Measurements from ENCODE around the gene SSR4.

Gene SSR4

DNA sequence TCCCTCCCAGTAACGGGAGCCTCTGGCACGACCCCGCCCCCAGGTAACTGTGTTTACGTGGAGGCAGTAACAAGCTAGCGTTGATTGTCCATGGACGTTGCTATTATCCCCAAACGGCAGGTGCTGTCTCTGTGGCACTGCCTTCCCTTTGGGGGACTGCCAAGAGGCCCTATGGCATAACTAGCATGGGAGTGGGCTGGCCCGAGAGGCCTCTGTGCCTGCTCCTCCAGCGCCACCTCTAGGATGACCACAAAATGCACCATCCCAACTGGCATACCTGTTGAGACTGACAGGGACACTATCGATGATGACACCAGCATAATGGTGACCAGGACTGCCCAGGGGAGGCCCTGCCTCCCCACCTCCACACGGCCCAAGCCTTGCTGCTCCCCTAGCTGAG lies 12.2 kb upstream of the SSR4 start:
- peak; percentile 97 for DNase-seq

DNA sequence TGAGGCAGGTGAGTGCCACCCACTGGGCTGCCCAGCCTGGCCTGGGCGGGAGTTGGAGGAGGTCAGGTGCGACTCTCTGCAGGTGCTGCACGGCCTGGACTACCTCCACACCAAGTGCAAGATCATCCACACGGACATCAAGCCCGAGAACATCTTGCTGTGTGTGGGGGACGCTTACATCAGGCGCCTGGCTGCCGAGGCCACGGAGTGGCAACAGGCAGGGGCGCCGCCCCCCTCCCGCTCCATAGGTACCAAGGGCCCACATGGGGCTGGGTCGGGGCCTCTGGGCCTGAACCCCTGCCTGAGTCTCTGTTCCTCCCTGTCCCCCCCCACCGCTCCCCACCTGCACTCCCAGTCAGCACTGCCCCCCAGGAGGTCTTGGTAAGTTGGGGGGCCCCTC lies 11.6 kb upstream of the SSR4 start:
- DNase-seq, result no peak

DNA sequence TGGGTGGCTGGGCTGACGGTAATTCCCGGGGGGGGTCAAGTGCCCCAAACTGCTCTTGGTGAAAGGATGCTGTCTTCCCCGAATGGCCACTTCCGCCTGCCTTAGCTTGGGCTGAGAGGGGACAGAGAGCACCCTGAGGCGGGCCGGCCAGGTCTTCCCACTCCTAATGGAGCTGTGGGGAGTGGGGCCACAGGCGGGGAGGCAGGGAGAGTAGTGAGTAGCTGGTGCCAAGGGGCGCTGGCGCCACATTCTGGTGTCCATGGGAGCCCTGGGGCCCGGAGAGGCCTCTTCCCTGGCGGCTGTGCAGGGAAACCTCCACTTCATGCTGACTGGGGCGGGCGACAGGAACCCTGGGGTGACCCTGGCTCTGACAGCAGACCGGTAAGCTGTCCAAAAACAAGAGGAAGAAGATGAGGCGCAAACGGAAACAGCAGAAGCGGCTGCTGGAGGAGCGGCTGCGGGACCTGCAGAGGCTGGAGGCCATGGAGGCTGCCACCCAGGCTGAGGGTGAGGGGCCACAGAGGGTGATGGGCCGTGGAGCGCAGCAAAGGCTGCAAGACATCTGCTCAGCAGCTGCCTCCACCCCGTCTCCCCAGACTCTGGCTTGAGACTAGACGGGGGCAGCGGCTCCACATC lies 11.0 kb upstream of the SSR4 start:
- DNase-seq, result no peak

DNA sequence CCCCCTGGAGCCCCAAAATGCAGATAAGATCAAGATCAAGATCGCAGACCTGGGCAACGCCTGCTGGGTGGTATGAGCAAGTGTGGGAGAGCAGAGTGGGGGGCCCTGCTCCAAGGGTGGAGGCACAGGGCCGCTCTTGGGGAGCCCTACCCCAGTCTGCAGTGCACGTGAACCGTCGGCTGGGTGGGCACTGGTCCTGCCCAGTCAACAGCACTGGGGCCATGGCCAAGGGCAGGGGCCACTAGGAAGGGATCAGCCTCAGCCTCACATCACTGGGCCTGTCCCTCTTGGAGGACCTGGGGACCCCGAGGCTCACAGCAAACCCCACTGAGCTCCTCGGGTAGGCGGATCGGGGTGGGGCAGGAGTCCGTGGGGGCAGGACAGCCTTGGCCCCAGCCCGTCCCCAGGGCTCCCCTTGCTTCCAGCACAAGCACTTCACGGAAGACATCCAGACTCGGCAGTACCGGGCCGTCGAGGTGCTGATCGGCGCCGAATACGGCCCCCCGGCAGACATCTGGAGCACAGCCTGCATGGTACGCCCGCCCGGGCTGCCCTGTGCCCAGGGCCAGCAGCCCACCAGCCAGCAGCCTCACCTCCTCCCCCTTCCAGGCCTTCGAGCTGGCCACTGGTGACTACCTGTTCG lies 10.0 kb upstream of the SSR4 start:
- DNase-seq, result no peak

DNA sequence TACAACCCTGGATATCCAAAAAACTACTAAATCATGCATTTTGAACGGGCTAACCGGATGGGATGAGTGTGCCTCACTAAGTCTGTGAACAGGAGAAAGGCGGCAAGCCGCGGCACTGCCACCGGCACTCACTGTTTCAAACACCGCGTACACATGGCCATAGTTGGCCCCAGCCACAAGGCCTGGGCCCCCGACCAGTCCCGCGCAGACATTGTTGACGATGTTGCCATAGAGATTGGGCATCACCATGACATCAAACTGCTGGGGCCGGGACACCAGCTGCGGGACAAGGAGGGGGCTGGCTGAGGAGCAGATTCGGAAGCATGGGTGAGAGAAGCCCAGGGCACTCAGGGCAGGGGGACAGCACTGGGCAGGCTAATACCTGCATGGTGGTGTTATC lies 7.8 kb upstream of the SSR4 start:
- no peak for DNase-seq

DNA sequence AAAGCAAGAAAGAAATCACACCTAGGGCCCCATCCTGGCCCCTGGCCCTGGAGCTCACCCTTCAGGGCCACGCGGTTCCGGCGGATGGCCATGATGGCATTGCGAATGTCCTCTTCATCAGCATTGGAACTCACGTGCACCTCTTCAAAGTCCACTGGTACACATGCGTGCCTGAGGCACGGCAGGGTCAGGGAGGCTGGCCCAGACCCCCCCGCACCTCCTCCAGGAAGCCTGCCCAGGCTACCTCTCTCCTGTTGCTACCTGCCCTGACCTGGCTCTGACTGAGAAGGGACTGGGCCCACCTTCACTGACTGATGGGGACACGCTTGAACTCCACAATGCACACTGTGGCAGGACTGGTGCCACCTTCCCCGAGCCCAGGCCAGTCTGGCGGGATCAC lies 4.8 kb upstream of the SSR4 start:
- no peak for DNase-seq

DNA sequence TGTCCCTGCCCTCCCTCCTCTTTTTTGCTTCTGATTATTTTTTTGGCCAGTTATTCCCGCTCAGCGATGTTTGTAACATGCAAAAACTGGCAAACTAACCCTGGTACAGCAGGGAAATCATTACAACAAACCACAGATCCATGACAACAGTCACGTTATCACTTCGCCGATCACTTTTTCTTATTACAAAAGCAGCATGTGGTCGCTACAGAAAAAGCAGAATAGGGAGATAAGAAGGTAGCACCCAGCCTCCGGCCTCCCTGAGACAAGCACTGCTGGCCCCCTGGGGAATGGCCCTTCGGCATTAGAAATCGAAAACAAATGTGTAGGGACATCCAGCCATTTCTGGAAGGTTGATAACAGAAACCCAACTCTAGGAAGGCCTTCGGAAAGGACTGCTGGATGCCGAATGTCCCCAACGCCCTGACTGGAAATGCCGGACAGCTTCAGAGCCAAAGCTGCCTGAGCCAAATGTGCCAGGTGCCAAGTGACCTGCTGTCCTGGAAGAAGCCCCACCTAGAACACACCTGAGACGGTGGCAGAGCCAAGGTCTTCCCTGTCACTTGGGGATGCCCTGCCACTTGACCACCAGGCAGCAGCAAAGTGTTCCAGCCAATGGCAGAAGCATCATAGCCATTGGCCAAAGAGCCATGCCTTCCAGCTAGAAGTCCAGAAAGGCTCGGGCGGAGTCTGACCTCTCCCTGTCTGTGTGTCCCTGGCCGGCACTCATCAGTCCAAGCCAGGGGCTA lies 3.2 kb upstream of the SSR4 start:
- DNase-seq, result no peak

DNA sequence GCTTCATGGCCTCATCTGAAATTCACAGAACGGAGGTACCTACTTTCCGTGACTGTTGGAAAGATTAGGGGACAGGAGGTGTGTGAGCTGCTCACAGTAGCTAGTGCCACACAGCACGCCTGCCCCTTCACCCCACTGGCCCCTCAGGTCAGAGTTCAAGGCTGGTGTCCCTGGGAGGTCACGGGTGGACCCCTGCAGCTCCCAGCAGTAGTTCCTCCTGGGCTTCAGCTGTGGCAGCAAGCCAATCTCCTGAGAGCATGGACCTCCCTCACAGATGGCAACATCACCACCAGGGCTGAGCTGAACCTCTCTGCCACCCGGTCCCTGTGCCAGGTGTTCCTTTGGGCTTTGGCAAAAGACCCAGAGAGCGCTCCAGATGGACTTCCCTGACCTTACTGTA lies 2.1 kb upstream of the SSR4 start:
- no peak for DNase-seq

DNA sequence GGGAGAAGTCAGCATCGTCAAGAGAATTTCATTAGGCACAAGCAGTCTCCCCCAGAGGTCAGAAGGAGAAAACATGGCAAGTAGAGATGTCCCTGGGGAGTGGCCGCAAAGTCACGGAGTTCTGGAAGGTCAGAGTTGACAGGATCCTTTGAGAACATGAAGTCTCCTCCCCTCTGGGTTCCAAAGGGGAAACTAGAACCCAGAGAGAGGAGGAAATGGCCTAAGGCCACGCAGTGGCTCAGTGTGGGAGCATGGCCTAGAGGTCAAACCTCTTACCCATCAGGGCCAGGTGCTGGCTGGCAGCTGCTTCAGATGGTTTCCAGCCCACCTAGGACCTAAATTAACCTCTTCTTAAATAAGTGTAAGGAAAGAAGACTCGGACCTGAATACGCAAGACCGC lies 1.2 kb upstream of the SSR4 start:
- no peak for DNase-seq

DNA sequence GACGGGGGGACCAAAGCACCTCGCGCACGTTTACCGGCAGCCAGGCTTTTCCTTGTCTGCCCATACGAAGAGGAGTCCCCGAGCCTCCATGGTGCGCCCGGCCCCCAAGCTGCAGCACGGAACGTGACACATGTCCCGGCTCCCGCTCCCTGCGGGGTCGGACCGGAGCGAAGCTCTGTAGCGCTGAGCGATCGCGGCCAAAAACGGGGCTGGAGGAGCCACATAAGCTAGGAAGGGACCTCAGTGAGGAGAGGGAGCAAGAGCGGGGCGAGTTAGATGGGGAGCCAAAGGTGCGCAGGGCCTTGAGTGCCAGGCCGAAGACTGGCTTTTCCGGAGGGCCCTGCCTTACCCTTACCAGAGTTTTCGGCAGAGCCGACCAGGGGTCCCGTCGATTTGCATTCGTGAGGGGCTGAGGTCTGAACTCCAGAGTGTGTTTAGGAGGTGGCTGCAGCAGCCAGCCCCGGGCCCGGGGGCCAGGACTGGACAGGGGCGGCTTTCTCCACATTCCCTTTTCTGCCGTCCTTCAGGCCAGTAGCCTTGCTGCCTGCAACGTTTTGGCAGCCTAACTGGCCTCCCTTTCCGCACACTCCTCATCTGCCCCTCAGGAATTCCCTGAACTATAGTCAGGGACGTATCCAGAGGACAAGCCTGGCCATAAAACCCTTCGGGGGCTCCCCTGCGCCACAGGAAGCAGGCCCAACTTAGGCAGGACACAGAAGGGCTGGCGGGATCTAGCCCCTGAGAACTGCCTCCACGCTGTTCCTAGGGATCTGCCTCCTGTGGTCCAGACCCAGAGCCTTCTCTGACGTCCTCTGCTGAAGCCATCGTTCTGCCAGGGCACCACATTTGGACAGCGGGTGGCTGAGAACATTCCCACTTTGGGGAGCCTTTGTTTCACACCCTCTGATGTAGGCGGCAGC lies 689 bp downstream of the SSR4 start:
- DNase-seq, result no peak

DNA sequence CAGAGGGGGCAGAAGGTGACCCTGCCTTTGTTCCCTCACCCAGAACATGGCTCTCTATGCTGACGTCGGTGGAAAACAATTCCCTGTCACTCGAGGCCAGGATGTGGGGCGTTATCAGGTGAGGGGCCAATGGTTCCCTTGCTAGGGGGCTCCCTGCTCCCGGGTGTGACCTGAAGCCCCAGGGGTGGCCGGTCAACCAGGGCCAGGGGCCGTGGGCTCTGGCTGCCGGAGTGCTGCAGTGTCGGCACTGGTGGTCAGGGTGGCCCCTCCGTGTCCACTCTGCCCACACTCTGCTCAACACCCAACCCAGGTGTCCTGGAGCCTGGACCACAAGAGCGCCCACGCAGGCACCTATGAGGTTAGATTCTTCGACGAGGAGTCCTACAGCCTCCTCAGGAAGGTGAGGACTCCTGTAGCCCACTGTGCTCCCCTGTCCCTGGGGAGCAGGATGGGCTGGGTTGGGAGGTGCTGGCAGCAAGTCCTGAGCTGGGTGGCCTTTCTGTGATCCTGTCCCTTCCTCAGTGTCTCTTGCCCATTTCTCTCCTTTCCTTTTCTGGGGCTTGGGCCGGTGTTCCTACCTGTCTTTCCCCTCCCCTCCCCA lies 3.0 kb downstream of the SSR4 start:
- no peak for DNase-seq

DNA sequence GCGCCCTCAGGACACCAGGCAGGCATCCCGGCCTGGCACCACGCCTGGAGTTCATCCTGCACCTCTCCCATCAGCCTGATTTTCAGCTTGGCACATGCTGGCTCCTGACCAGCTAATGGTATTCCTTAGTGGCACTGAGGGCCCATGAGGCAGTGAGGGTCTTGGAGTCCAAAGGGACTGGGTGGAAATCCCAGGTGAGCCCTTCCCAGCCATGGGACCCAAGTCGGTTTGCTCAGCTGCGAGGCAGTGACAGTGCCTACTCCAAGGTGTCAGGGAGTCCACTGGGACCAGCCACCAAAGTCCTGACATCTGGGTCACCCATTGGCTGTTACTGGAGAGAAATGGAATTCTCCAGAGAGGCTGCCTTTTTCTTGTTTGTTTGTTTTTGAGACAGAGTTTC lies 4.9 kb downstream of the SSR4 start:
- DNase-seq, result no peak

DNA sequence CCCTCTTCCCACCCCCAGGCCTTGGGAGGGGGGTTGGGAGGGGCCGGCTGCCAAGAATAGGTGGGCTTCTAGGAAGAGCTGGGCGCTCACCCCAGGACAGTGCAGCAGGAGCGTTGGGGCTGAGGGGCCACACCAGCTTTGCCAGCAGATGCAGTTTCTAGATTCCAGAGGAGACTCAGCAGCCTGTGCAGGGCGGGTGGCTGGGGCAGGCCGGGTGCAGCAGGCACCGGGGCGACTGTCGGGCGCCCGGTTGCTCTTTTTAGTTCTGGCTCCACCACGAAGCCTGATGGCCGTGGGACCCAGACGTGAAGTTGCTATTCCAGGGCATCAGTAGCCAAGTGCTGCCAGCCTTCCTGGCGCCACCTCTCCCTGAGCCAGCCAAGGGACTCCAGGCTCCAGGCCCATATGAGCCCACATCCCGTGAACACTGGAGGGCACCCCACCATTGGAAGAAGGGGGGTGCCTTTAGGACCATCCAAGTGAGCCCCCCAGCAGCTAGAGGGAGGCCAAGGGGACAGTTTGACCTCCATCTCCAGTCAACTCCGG lies 5.8 kb downstream of the SSR4 start:
- no peak for DNase-seq

DNA sequence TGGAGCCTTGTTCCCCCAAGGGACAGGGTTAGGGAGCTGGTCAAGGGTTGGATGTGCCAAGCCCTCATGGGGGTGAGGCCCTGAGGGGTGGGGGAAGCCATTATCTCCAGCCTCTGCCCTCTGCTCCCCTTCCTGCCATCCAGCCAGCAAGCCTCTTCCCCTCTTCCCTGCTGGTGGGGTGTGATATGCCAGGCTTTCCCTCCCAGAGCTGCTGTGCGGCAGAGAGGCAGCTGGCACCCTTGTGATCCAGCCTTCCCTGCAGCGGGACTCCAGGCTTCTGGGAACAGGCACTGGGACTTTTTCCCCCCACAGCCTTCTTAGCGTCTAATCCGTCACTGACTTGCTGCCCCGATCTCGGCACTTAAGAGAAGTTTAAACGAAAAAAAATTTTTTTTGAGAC lies 6.3 kb downstream of the SSR4 start:
- no peak for DNase-seq

DNA sequence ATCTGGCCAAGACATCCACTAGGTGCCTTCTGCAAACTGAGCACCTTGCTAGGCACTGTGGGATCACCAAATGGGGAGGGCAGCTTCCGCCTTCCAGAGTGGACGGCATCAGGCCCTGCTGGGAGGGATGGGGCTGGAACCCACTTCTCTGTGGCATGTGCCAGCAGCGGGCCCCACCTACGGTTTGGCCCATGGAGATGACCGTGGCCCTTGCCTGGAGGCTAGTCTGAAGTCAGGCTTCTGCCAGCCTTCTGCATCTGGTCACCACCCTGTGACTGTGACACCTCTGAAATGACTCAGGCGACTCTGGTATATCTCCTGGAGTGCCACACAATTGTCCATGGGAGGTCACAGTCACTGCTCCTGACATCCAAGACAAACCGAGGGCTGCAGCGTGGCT lies 7.2 kb downstream of the SSR4 start:
- no peak for DNase-seq

DNA sequence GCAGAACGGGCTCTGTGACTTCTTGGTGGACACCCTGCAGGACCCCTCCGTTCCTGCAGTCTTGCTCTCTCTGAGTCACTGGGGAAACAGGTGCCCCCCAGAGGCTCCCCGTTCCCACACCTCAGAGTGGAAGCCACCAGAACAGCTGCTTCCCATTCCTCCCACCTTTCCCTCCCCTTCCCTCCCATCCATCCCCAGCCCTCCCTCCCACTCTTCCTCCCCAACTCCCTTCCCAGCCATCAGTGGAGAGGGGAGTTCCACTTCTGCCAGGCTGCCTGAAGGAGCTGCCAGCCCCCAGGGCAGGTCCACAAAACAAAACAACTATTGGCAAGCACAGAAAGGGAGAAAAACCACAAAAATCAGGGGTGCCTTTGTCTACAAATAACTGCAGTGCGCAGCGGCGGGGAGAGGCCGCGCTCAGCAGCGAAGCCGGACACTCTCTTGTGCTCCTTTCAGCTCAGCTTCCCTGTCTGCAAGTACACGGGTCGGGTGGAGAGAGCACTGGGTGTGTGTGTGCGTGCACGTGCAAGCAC lies 8.1 kb downstream of the SSR4 start:
- DNase-seq, result no peak

DNA sequence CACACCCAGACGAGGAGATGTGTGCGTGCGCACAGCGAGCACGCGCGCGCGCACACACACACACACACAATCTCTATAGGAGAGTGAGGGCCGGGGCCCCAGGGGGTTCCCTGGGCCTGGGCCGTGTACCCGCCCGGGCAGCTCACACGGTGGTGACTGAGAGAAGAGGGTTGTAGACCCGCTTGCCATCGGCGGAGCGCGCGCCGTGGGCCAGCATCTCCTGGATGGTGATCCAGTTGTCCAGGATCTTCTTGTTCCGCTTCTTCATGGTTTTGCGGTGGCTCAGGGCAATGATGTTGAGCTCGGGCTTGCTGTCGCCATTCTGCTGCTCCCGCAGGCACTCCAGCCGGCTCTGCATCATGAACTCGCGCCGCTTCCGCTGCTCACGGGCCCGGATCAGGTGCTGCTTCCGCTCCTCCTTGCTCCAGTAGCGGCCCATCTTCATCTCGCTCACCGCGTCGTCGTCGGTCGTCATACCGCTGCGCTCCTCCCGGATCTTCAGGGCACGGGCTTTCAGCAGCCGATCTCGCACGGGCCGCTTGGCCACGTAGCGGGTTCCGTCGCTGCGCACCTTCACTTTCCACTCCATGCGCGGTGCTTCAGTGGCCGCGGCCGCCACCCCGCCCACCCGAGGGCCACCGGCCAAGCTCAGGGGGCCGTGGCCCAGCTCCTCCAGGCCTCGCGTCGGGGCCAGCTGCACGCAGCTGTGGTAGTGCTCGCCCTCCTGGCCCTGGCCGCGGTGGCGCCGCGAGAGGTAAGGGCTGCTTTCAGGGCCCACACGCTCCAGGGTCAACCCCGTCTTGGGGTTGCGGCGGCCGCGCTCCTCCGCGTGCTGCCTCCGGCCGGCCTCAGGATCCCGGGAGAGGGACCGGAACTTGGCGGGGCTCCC lies 9.0 kb downstream of the SSR4 start:
- DNase-seq, result no peak

DNA sequence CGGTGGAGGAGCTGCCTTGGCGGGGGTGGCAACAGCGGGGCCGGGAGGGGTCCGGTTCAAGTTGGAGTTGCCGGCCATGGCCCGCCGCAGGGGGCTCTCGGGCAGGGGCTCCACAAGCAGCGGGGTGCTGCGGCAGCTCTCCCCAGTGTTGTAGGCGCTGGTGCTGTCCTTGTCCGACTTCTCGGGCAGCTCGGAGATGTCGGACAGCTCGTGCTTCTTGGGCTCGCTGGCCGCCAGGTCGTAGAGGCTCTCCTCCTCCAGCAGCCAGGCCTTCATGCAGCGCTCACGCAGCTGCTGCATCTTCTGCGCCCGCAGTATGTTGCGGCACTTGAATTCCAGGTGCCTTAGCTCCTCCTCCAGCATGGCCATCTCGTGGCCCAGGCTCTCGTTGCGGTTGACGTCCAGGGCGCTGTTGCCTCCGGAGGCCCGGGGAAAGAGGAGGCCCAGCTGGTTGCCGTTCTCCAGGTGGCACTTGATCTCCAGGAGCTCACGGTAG lies 9.7 kb downstream of the SSR4 start:
- DNase-seq, result no peak

DNA sequence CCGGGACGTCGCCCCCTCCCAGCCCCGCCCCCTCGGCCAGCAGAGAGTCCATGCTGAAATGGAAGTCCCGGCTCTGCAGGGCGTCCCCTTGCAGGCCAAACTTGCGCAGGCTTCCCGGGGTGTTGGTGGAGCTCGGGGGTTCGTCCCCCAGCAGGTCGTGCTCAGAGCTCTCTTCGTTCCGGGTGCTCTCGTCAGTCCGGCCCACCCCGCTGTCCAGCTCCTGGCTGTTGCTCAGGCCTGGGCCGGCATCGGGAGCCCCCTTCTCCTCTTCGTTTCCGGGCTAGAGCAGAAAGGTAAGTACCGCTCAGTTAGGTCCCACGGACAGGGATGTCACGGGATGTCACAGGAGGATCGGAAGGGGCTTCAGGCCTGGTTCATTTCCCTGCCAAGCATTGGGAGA lies 10.2 kb downstream of the SSR4 start:
- DNase-seq, result no peak

DNA sequence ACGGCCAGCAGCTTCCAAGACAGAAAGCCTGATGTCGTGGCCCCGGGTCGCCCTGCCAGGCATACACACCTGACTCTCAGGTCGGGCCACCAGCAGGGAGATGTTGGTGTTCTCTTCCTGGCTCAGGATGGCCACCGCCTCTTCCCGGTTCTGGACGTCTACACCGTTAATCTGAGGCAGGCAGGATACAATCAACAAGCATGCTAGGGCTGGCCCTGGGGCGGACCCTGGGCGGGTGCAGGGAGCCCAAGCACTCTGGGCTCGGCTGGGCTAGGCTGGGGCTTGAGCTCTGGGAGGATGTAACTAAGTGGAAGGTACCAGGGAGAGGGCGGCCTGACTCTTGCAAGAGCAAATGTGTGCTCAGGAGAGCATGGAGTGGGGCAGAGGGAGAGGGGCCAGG lies 11.0 kb downstream of the SSR4 start:
- no peak for DNase-seq

DNA sequence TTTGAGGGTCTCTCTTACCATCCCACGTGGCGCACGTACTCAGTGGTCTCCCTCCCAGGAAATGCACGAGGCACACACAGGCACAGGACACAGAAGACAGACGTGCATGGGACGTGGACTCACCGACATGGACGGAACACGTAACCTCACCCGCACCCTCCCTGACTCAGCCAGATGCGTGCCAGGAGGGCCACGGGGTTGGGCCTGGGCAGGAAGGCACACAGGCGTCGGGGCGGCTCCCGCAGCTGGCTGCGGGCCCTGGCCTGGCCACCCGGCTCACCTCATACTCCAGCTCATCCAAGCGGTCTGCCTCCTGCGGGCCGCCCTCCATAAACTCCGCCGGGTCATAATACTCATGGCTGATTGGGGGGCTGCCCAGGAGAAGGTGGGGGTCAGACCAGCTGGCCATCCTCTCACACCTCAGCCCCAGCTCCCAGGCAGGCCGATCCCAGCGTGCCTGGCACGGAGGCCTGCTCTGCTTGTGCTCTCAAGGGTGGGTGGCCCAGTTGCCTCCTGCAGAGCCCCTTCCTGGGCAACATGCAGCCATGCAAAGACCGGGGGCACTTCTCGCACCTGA lies 12.6 kb downstream of the SSR4 start:
- DNase-seq, result no peak
